Kidney (tissue), 14 donors: ENCODE measurements around the gene NAXD. TPM values are rescaled to one million over a fixed set of nuclear protein-coding genes. Genes with fewer than 3 reads are reported as not detected.

Experiments
- DNase-seq, 5 donors: peaks; one replicate each; pipeline ENCODE4 v3.0.0-alpha.2; 2013 to 2020
- FAIRE-seq: peaks from 2 replicates; lab custom pipeline; 2012; peaks lifted over from hg19 to GRCh38; lab: Jason Lieb, UNC
- H3K27ac ChIP-seq, 2 donors: one replicate each; pipeline ENCODE4 v1.7.0; 2013; ENCODE audit warnings: low read depth in 2 of 2, low read length in 2 of 2, inconsistent platforms in 1 of 2
- H3K27me3 ChIP-seq: one replicate; pipeline ENCODE4 v1.7.1; 2013; ENCODE audit warnings: low read length, inconsistent platforms; ENCODE audit not compliant: control insufficient read depth, insufficient read depth
- H3K36me3 ChIP-seq, 3 donors: one replicate each; pipeline versions ENCODE4 v1.7.0 to v1.7.1; 2013; ENCODE audit warnings: low read length in 3 of 3, control low read depth in 1 of 3, inconsistent platforms in 1 of 3; ENCODE audit not compliant: insufficient read depth in 3 of 3, control insufficient read depth in 2 of 3
- H3K4me1 ChIP-seq, 3 donors: one replicate each; pipeline versions ENCODE4 v1.7.0 to v1.7.1; 2013; ENCODE audit warnings: low read length in 3 of 3, inconsistent platforms in 1 of 3, low read depth in 1 of 3; ENCODE audit not compliant: control insufficient read depth in 2 of 3, insufficient read depth in 2 of 3
- H3K4me3 ChIP-seq, 3 donors: one replicate each; pipeline versions ENCODE4 v1.7.0 to v1.8.1; 2013; ENCODE audit warnings: low read length in 3 of 3, control low read depth in 1 of 3, inconsistent platforms in 1 of 3
- H3K9ac ChIP-seq, 3 donors: one replicate each; pipeline versions ENCODE4 v1.7.0 to v1.7.1; 2013; ENCODE audit warnings: low read length in 3 of 3, control low read depth in 1 of 3, inconsistent platforms in 1 of 3
- H3K9me3 ChIP-seq, 3 donors: one replicate each; pipeline versions ENCODE4 v1.7.0 to v1.7.1; 2013; ENCODE audit warnings: low read length in 3 of 3, control low read depth in 1 of 3, inconsistent platforms in 1 of 3; ENCODE audit not compliant: control insufficient read depth in 2 of 3, insufficient read depth in 1 of 3
- intact Hi-C: fragments of 100-400 bp; cut with DNase I; formaldehyde crosslinking; loops from one replicate; pipeline ENCODE4 v1.11.1; 2022
- polyA plus RNA-seq: library from polyadenylated mRNA; stranded (reverse); fragments of 350-450 nt; fragmentation: Illumina TruSeq; extraction: RNeasy Lipid Tissue Mini Kit (QIAGEN cat#74804); gene quantifications from one replicate; pipeline ENCODE4 v1.2.3, GENCODE V29; 2014; ENCODE audit warnings: low read depth, low replicate concordance; ENCODE audit not compliant: insufficient read depth
- total RNA-seq: library from RNA; stranded (reverse); fragmentation: NEBNext Ultra II Directional; extraction: Animal tissue kit (Norgen Biotek cat#: 25700); gene quantifications from one replicate; pipeline ENCODE4 v1.2.1, GENCODE V29; 2021
- TF ChIP-seq, protein P1 (sequence below): IDR thresholded peaks from 3 replicates; pipeline ENCODE4 v1.5.1; 2012; ENCODE audit warnings: mild to moderate bottlenecking, moderate library complexity, borderline replicate concordance; ENCODE audit not compliant: insufficient read depth; ENCODE audit errors: extremely low read depth
- donor health status: control.
- donor health status: control.
- donor health status: control.
- donor health status: control.
- donor health status: control.
- donor health status: DM: yes; HTN: yes; CAD: no.
- donor health status: Normal renal cell carcinoma (clear cell type).

Gene NAXD
- total and polyA plus RNA-seq, 2 donors from 2014 or later: 37.9 to 52.7 TPM

DNA sequence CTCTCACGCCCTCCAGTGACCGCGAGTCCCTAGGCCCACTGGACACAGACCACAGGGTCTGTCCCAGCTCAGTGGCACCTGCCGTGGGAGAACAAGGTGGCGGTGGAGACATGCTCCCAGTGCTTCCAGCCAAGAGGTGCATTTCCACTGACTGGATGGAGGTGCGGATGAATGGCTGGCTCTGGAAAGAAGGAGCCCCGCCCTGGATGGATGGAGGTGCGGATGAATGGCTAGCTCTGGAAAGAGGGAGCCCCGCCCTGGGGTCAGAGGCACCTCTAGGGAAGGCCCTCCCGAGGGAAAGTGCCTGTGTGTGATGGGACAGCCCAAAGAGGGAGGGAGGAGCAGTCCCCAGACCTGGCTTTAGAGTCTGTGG lies 32.0 kb downstream of the NAXD start:
- no peak overlapping the region for H3K27ac ChIP-seq
- no peak for FAIRE-seq
- peaks cover 3 to 13% (median 12%) of the 10 kb centered on the region in 3 donors for H3K36me3 ChIP-seq
- no peak overlapping the region for H3K9ac ChIP-seq
- DNase-seq: peak in 1 of 5 donors; percentile 42
- intact Hi-C loops: no loop called here
- no peak overlapping the region for H3K4me3 ChIP-seq
- no peaks in the 10 kb centered on the region for H3K9me3 ChIP-seq
- H3K27me3 ChIP-seq: no peaks in the 10 kb centered on the region
- peaks cover 0 to 4% (median 0%) of the 10 kb centered on the region in 3 donors for H3K4me1 ChIP-seq
- TF ChIP-seq, protein P1, sequence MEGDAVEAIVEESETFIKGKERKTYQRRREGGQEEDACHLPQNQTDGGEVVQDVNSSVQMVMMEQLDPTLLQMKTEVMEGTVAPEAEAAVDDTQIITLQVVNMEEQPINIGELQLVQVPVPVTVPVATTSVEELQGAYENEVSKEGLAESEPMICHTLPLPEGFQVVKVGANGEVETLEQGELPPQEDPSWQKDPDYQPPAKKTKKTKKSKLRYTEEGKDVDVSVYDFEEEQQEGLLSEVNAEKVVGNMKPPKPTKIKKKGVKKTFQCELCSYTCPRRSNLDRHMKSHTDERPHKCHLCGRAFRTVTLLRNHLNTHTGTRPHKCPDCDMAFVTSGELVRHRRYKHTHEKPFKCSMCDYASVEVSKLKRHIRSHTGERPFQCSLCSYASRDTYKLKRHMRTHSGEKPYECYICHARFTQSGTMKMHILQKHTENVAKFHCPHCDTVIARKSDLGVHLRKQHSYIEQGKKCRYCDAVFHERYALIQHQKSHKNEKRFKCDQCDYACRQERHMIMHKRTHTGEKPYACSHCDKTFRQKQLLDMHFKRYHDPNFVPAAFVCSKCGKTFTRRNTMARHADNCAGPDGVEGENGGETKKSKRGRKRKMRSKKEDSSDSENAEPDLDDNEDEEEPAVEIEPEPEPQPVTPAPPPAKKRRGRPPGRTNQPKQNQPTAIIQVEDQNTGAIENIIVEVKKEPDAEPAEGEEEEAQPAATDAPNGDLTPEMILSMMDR: no peak

DNA sequence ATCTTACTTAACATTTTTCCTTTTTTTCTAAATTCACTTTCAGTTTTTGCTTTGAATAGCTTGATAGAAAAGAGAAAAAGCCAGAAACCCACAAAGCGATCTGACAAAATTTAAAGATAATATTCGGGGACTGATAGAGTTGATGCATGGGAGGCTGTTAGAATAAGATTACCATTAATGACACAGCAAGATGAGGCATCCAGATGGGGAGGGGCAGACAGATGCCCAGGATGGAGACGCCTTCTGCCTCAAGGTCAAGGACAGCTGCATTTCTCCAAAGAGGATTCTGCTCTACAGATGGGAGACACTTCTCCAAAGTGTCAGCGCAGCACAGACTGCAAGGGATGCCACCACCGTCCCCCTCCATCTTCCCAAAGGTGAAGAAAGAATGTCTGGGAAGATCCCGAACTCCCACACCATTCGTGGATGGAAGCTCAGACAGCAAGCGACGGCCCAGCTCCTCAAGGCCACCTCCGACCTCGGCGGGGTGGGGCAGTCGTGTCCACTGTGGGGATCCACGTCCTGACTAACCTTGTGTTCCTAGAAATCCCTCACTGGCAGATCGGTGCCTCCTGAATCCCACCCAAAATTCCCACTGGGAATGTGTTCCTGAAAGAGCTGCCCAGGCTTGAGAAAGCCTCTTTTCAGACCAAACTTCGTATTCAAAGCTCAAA lies 32.9 kb downstream of the NAXD start:
- intact Hi-C loops: no loop called here
- H3K4me1 ChIP-seq: peaks cover 0 to 4% (median 0%) of the 10 kb centered on the region in 3 donors
- no peak overlapping the region for H3K9ac ChIP-seq
- peaks cover 3 to 12% (median 7%) of the 10 kb centered on the region in 3 donors for H3K36me3 ChIP-seq
- no peak overlapping the region for H3K27ac ChIP-seq
- H3K27me3 ChIP-seq: no peaks in the 10 kb centered on the region
- H3K9me3 ChIP-seq: no peaks in the 10 kb centered on the region
- DNase-seq (peak in 1 of 5 donors; percentile 69), FAIRE-seq (no peak)
- TF ChIP-seq, protein P1: no peak
- no peak overlapping the region for H3K4me3 ChIP-seq

DNA sequence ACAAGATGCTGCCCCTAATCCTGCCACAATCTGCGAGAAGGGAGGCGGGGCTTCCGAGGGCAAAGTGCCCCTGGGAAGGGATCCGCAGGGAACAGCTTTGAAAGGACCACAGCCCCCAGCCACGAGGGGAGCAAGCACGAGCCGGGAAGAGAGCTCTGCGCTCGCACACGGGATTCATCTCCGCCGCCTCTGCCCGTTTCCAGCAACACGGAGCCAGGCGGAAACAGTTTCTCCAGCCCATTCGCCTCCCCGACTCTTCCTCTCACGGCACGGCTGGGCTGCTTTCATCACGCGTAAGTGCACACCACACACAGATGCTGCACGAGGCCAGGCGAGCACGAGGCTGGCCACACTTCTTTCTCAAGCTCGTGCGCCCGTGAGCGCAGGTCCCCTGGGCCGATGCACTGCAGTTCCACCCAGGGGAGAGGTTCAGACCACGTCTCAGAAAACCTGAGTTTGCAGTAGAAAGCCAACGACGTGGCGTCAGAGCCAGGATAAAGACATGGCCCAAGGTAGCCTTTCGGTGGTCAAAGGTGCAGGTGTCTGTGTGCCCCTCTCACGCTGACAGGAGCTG lies 33.6 kb downstream of the NAXD start:
- DNase-seq: peak in 1 of 5 donors; percentile 66
- no peak overlapping the region for H3K9ac ChIP-seq
- TF ChIP-seq, protein P1: no peak
- FAIRE-seq: no peak
- H3K36me3 ChIP-seq: peaks cover under 1 to 8% (median 1%) of the 10 kb centered on the region in 3 donors
- no peaks in the 10 kb centered on the region for H3K9me3 ChIP-seq
- H3K4me3 ChIP-seq: no peak overlapping the region
- no peaks in the 10 kb centered on the region for H3K27me3 ChIP-seq
- intact Hi-C loops: no loop called here
- peaks cover 0 to 4% (median 0%) of the 10 kb centered on the region in 3 donors for H3K4me1 ChIP-seq
- H3K27ac ChIP-seq: no peak overlapping the region
